Measurements from ENCODE around the gene CBARP. TPM values are rescaled to one million over a fixed set of nuclear protein-coding genes. Genes with fewer than 3 reads are reported as not detected.

CBARP gene
- total and polyA plus RNA-seq, 2 of the 13 experiments (the other 11 are each of a cell fraction or from before 2014, with no cell fraction given): 1.2 to 1.4 TPM

DNA sequence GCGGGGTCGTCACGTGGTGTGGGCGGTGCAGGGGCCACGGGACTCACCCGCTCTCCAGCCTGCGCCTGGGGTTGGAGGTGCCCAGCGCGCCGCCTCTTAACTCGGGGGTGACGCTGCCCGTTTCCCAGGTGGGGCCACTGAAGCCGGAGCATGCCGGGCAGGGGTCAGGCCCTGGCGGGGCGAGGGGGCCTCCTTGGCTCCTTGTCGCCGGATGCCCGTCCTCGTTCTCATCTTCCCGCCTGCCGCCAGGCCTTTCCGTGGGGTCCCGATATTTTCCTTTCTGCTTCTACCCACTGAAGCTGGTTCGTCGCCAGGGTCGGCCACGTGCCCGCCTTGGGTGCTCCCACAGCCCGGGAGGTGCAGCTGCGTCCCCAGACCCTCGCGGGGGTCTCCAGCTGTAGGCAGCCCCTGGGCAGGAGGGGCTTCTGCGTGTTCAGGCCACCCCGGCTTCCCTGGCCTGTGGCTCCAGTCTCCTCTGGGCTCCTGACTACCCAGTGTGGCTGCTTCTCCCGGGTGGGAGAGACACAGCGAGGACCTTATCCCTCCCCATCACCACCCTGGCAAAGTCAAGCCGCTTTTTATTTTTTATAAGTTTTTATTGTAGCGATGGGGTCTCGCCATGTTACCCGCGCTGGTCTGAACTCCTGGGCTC lies 38.3 kb upstream of the CBARP start (continued):
- TF ChIP-seq, protein P1, sequence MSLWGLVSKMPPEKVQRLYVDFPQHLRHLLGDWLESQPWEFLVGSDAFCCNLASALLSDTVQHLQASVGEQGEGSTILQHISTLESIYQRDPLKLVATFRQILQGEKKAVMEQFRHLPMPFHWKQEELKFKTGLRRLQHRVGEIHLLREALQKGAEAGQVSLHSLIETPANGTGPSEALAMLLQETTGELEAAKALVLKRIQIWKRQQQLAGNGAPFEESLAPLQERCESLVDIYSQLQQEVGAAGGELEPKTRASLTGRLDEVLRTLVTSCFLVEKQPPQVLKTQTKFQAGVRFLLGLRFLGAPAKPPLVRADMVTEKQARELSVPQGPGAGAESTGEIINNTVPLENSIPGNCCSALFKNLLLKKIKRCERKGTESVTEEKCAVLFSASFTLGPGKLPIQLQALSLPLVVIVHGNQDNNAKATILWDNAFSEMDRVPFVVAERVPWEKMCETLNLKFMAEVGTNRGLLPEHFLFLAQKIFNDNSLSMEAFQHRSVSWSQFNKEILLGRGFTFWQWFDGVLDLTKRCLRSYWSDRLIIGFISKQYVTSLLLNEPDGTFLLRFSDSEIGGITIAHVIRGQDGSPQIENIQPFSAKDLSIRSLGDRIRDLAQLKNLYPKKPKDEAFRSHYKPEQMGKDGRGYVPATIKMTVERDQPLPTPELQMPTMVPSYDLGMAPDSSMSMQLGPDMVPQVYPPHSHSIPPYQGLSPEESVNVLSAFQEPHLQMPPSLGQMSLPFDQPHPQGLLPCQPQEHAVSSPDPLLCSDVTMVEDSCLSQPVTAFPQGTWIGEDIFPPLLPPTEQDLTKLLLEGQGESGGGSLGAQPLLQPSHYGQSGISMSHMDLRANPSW (CRISPR knock-in tag; IDR thresholded peaks at IDR 0.05; ENCODE audit: borderline replicate concordance): no peak
- TF ChIP-seq SPEN (CRISPR knock-in tag; IDR thresholded peaks at IDR 0.05; ENCODE audit: low read depth) (peak; percentile 2; the same call in 1 of the 2 replicates), PRMT3 (CRISPR knock-in tag; IDR thresholded peaks at IDR 0.05; ENCODE audit: borderline replicate concordance, low read depth) (peak; percentile 37; the same call in 1 of the 2 replicates), AKAP8 (CRISPR knock-in tag; IDR thresholded peaks at IDR 0.05) (no peak), REL (CRISPR knock-in tag; conservative IDR thresholded peaks at IDR 0.05) (no peak), KLF9 (CRISPR knock-in tag; IDR thresholded peaks at IDR 0.05; ENCODE audit: low read depth) (no peak), RBAK (CRISPR knock-in tag; IDR thresholded peaks at IDR 0.05) (no peak)
- TF ChIP-seq, protein P2, sequence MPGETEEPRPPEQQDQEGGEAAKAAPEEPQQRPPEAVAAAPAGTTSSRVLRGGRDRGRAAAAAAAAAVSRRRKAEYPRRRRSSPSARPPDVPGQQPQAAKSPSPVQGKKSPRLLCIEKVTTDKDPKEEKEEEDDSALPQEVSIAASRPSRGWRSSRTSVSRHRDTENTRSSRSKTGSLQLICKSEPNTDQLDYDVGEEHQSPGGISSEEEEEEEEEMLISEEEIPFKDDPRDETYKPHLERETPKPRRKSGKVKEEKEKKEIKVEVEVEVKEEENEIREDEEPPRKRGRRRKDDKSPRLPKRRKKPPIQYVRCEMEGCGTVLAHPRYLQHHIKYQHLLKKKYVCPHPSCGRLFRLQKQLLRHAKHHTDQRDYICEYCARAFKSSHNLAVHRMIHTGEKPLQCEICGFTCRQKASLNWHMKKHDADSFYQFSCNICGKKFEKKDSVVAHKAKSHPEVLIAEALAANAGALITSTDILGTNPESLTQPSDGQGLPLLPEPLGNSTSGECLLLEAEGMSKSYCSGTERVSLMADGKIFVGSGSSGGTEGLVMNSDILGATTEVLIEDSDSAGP (CRISPR knock-in tag; IDR thresholded peaks at IDR 0.05; ENCODE audit: borderline replicate concordance): no peak
- TF ChIP-seq, protein P3, sequence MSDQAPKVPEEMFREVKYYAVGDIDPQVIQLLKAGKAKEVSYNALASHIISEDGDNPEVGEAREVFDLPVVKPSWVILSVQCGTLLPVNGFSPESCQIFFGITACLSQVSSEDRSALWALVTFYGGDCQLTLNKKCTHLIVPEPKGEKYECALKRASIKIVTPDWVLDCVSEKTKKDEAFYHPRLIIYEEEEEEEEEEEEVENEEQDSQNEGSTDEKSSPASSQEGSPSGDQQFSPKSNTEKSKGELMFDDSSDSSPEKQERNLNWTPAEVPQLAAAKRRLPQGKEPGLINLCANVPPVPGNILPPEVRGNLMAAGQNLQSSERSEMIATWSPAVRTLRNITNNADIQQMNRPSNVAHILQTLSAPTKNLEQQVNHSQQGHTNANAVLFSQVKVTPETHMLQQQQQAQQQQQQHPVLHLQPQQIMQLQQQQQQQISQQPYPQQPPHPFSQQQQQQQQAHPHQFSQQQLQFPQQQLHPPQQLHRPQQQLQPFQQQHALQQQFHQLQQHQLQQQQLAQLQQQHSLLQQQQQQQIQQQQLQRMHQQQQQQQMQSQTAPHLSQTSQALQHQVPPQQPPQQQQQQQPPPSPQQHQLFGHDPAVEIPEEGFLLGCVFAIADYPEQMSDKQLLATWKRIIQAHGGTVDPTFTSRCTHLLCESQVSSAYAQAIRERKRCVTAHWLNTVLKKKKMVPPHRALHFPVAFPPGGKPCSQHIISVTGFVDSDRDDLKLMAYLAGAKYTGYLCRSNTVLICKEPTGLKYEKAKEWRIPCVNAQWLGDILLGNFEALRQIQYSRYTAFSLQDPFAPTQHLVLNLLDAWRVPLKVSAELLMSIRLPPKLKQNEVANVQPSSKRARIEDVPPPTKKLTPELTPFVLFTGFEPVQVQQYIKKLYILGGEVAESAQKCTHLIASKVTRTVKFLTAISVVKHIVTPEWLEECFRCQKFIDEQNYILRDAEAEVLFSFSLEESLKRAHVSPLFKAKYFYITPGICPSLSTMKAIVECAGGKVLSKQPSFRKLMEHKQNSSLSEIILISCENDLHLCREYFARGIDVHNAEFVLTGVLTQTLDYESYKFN (CRISPR knock-in tag; conservative IDR thresholded peaks at IDR 0.05): no peak; the same call in 1 of the 2 replicates
- TF ChIP-seq, protein P4, sequence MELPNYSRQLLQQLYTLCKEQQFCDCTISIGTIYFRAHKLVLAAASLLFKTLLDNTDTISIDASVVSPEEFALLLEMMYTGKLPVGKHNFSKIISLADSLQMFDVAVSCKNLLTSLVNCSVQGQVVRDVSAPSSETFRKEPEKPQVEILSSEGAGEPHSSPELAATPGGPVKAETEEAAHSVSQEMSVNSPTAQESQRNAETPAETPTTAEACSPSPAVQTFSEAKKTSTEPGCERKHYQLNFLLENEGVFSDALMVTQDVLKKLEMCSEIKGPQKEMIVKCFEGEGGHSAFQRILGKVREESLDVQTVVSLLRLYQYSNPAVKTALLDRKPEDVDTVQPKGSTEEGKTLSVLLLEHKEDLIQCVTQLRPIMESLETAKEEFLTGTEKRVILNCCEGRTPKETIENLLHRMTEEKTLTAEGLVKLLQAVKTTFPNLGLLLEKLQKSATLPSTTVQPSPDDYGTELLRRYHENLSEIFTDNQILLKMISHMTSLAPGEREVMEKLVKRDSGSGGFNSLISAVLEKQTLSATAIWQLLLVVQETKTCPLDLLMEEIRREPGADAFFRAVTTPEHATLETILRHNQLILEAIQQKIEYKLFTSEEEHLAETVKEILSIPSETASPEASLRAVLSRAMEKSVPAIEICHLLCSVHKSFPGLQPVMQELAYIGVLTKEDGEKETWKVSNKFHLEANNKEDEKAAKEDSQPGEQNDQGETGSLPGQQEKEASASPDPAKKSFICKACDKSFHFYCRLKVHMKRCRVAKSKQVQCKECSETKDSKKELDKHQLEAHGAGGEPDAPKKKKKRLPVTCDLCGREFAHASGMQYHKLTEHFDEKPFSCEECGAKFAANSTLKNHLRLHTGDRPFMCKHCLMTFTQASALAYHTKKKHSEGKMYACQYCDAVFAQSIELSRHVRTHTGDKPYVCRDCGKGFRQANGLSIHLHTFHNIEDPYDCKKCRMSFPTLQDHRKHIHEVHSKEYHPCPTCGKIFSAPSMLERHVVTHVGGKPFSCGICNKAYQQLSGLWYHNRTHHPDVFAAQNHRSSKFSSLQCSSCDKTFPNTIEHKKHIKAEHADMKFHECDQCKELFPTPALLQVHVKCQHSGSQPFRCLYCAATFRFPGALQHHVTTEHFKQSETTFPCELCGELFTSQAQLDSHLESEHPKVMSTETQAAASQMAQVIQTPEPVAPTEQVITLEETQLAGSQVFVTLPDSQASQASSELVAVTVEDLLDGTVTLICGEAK (IDR thresholded peaks at IDR 0.05): no peak
- TF ChIP-seq, protein P4 (CRISPR knock-in tag; IDR thresholded peaks at IDR 0.05): 0 out of 2 replicates have a peak, but pooled peaks have one; percentile 4
